GM13976 (cell line): ENCODE measurements around the gene WIZ.

Experiments used
- DNase-seq: peaks from one replicate; pipeline ENCODE4 v3.0.0; 2012; ENCODE audit warnings: low spot score
- CTCF ChIP-seq: IDR thresholded peaks from 2 replicates; pipeline ENCODE4 v1.5.1; 2012; ENCODE audit warnings: borderline replicate concordance, mild to moderate bottlenecking; ENCODE audit not compliant: insufficient read depth; ENCODE audit errors: extremely low read depth, missing control alignments, control extremely low read depth
- in situ Hi-C: fragments of 300-500 bp; cut with MboI; formaldehyde crosslinking; loops from one replicate; pipeline ENCODE4 v1.12.0; 2022; ENCODE audit warnings: low sequenced_read_pairs, mixed read lengths, inconsistent platforms; ENCODE audit not compliant: unreplicated experiment

Gene WIZ

DNA sequence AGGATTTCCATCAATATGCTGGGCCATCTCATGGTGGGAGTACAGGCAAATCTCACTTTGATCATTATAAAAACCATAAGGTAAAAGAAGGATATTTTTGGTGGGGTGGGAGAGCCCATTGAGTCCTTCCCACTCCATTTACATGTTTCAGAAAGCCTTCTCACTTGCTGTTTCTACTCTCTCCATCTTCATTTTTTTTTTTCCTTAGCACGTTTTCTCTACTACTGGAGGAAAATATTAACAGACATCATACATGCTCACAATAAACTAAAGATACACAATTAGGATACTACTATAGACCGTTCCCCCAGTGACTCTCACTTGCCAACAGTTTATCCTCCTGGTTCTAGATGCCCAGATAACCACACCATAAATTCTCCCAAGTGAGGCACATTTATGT, 68.3 kb downstream of the WIZ start:
- in situ Hi-C loops = no loop called here
- TF ChIP-seq CTCF = no peak
- no peak for DNase-seq

DNA sequence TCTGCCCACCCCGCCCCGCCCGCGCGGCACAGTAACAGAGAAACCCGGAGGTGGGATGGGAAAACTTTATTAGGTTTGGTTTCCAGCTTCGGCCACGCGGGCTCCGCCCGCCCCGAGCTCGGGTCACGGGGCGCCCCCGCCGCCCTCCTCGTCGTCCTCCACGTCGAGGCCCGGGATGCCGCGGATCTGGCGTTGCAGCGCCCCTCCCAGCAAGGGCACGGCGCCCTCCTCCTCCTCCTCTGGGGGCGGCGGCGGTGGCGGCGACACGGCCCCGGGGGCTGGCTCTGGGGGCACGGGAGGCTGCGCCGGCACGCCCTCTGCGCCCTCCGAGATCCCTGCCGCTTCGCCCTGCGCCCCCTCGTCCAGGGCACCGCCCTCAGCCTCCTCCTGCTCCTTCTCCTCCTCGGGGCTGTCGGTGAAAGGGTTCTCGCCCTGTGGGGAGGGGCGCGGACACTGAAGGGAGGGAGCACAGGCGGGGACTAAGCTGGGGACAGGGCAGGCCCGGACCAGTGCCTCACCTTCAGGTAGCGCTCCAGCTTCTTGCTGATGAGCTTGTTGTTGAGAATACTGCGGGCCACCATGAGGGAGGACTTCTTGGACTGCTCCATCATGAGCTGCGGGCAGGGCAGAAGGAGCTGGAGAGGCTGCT, 69.6 kb downstream of the WIZ start:
- in situ Hi-C loops = no loop called here
- DNase-seq = peak; percentile 72
- TF ChIP-seq CTCF = no peak

- in situ Hi-C loops = no loop called here
- no peak for TF ChIP-seq CTCF
- peak; percentile 99 for DNase-seq
These were observed 70.4 kb downstream of the WIZ start, which contains the start of gene AKAP8 for GRCh38 chr19:15379083-15379998. TSS of gene AKAP8 (minus strand) at chr19:15379787. CDS start at chr19:15379731, 56 bp downstream.

- no peak for TF ChIP-seq CTCF
- in situ Hi-C loops = no loop called here
- DNase-seq = peak; percentile 80
These were observed 71.1 kb downstream of the WIZ start for GRCh38 chr19:15378534-15379082.

GRCh38 chr19:15374796-15375440, 74.8 kb downstream of the WIZ start:
- TF ChIP-seq CTCF = no peak
- DNase-seq = peak; percentile 20
- in situ Hi-C loops = no loop called here

GRCh38 chr19:15374105-15374651, 75.6 kb downstream of the WIZ start:
- in situ Hi-C loops = no loop called here
- peak; percentile 24 for DNase-seq
- no peak for TF ChIP-seq CTCF
